ENCODE results near the gene NAPEPLD.

DNA sequence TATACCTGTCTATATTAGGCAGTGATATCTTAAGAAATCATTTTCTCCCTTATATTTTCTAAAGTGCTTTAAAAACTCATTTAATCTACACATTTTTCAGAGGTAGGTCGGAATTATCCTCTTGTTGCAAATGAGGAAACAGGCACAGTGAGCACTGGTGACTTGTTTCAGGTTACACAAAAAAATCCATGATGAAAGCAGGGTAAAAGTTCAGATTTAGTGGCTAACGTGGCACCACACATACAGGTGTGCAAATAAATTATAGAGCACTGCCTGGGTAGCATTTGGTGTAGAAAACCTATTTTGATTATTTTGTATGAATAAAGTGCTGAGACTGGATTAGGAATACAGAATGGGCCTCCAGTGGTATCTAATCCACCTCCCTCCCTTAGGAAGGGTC is 47.4 kb downstream of the NAPEPLD start:
- TF ChIP-seq, protein P1, sequence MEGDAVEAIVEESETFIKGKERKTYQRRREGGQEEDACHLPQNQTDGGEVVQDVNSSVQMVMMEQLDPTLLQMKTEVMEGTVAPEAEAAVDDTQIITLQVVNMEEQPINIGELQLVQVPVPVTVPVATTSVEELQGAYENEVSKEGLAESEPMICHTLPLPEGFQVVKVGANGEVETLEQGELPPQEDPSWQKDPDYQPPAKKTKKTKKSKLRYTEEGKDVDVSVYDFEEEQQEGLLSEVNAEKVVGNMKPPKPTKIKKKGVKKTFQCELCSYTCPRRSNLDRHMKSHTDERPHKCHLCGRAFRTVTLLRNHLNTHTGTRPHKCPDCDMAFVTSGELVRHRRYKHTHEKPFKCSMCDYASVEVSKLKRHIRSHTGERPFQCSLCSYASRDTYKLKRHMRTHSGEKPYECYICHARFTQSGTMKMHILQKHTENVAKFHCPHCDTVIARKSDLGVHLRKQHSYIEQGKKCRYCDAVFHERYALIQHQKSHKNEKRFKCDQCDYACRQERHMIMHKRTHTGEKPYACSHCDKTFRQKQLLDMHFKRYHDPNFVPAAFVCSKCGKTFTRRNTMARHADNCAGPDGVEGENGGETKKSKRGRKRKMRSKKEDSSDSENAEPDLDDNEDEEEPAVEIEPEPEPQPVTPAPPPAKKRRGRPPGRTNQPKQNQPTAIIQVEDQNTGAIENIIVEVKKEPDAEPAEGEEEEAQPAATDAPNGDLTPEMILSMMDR (IDR thresholded peaks at IDR 0.05) = no peak
- no peak for TF ChIP-seq POLR2A (IDR thresholded peaks at IDR 0.05)
